ENCODE data around the gene TRHDE. TPM values are rescaled to one million over a fixed set of nuclear protein-coding genes. Genes with fewer than 3 reads are reported as not detected.
A peak's percentile ranks its signal among the peaks of the same experiment; 100 is the strongest.

TRHDE gene
- total and polyA plus RNA-seq, 2 donors (not counting 1 experiment from before 2014, with no cell fraction given): 7.3 to 8.8 TPM

- Histone ChIP-seq H3K27ac (ENCODE audit: insufficient read depth, low read length) (no peak overlapping the region), H3K27me3 (ENCODE audit: control insufficient read depth, insufficient read depth, low read length) (no peaks in the 10 kb centered on the region), H3K4me2 (ENCODE audit: extremely low read depth, insufficient read depth, low read length) (no peak overlapping the region), H3K36me3 (ENCODE audit: control insufficient read depth, insufficient read depth, low read length) (no peaks in the 10 kb centered on the region), H3K9me3 (ENCODE audit: control insufficient read depth, insufficient read depth, low read depth, low read length) (no peaks in the 10 kb centered on the region), H2AFZ (ENCODE audit: low read length) (no peak overlapping the region), H3K79me2 (ENCODE audit: control insufficient read depth, insufficient read depth, low read length) (no peaks in the 10 kb centered on the region), H4K20me1 (ENCODE audit: control insufficient read depth, extremely low read depth, insufficient read depth, low read length) (no peaks in the 10 kb centered on the region), H3K4me3 (replicated peaks in 1 of 4; ENCODE audit: control extremely low read depth in 1 of 4, insufficient read depth in 1 of 4, low read depth in 3 of 4, low read length in 4 of 4) (no peak overlapping the region), H3K4me1 (ENCODE audit: control insufficient read depth, extremely low read depth, insufficient read depth, low read length) (no peaks in the 10 kb centered on the region), H3K9ac (ENCODE audit: insufficient read depth, low read length) (no peak overlapping the region)
- TF ChIP-seq EZH2 (IDR thresholded peaks at IDR 0.05; ENCODE audit: low read length, missing control alignments) (no peak), CTCF (conservative IDR thresholded peaks at IDR 0.05 in 1 of 2, IDR thresholded peaks at IDR 0.05 in 1 of 2; ENCODE audit: low read depth in 1 of 2, low read length in 2 of 2) (no peak)
- no peak for DNase-seq (ENCODE audit: low read depth in 2 of 2)
Measured at GRCh38 chr12:72390146-72390545, 118.0 kb downstream of the TRHDE start.

GRCh38 chr12:72406111-72406510 lies 133.9 kb downstream of the TRHDE start:
- H3K9me3 ChIP-seq (ENCODE audit: control insufficient read depth, insufficient read depth, low read depth, low read length): no peaks in the 10 kb centered on the region
- H3K4me1 ChIP-seq (ENCODE audit: control insufficient read depth, extremely low read depth, insufficient read depth, low read length): no peaks in the 10 kb centered on the region
- no peak overlapping the region for H3K4me3 ChIP-seq (replicated peaks in 1 of 4; ENCODE audit: control extremely low read depth in 1 of 4, insufficient read depth in 1 of 4, low read depth in 3 of 4, low read length in 4 of 4)
- no peak overlapping the region for H3K27ac ChIP-seq (ENCODE audit: insufficient read depth, low read length)
- no peak overlapping the region for H3K4me2 ChIP-seq (ENCODE audit: extremely low read depth, insufficient read depth, low read length)
- TF ChIP-seq EZH2 (IDR thresholded peaks at IDR 0.05; ENCODE audit: low read length, missing control alignments): no peak
- no peak for TF ChIP-seq CTCF (conservative IDR thresholded peaks at IDR 0.05 in 1 of 2, IDR thresholded peaks at IDR 0.05 in 1 of 2; ENCODE audit: low read depth in 1 of 2, low read length in 2 of 2)
- H3K79me2 ChIP-seq (ENCODE audit: control insufficient read depth, insufficient read depth, low read length): no peaks in the 10 kb centered on the region
- peak in 1 of 2 donors; percentile 6 for DNase-seq (ENCODE audit: low read depth in 2 of 2)
- H2AFZ ChIP-seq (ENCODE audit: low read length): no peak overlapping the region
- H3K9ac ChIP-seq (ENCODE audit: insufficient read depth, low read length): no peak overlapping the region
- no peaks in the 10 kb centered on the region for H4K20me1 ChIP-seq (ENCODE audit: control insufficient read depth, extremely low read depth, insufficient read depth, low read length)
- H3K27me3 ChIP-seq (ENCODE audit: control insufficient read depth, insufficient read depth, low read length): no peaks in the 10 kb centered on the region
- no peaks in the 10 kb centered on the region for H3K36me3 ChIP-seq (ENCODE audit: control insufficient read depth, insufficient read depth, low read length)

- H4K20me1 ChIP-seq (ENCODE audit: control insufficient read depth, extremely low read depth, insufficient read depth, low read length): no peaks in the 10 kb centered on the region
- H3K27me3 ChIP-seq (ENCODE audit: control insufficient read depth, insufficient read depth, low read length): no peaks in the 10 kb centered on the region
- H3K36me3 ChIP-seq (ENCODE audit: control insufficient read depth, insufficient read depth, low read length): no peaks in the 10 kb centered on the region
- no peak overlapping the region for H3K27ac ChIP-seq (ENCODE audit: insufficient read depth, low read length)
- no peak overlapping the region for H3K4me2 ChIP-seq (ENCODE audit: extremely low read depth, insufficient read depth, low read length)
- no peak for DNase-seq (ENCODE audit: low read depth in 2 of 2)
- no peaks in the 10 kb centered on the region for H3K9me3 ChIP-seq (ENCODE audit: control insufficient read depth, insufficient read depth, low read depth, low read length)
- H2AFZ ChIP-seq (ENCODE audit: low read length): no peak overlapping the region
- H3K4me1 ChIP-seq (ENCODE audit: control insufficient read depth, extremely low read depth, insufficient read depth, low read length): no peaks in the 10 kb centered on the region
- TF ChIP-seq CTCF (conservative IDR thresholded peaks at IDR 0.05 in 1 of 2, IDR thresholded peaks at IDR 0.05 in 1 of 2; ENCODE audit: low read depth in 1 of 2, low read length in 2 of 2) (no peak), EZH2 (IDR thresholded peaks at IDR 0.05; ENCODE audit: low read length, missing control alignments) (no peak)
- no peak overlapping the region for H3K4me3 ChIP-seq (replicated peaks in 1 of 4; ENCODE audit: control extremely low read depth in 1 of 4, insufficient read depth in 1 of 4, low read depth in 3 of 4, low read length in 4 of 4)
- H3K9ac ChIP-seq (ENCODE audit: insufficient read depth, low read length): no peak overlapping the region
- H3K79me2 ChIP-seq (ENCODE audit: control insufficient read depth, insufficient read depth, low read length): no peaks in the 10 kb centered on the region
Measured at GRCh38 chr12:72432037-72432604, 160.0 kb downstream of the TRHDE start.

Measured in fibroblast of lung (primary cell).